Measurements from ENCODE around the gene BCAS4.
"Not testable (repeated sequence)": the region's sequence is repeated elsewhere in the genome, so short reads cannot be mapped to it uniquely, and the experiment has no call there.

Gene BCAS4

GRCh38 chr20:50772420-50773185, 22.3 kb upstream of the BCAS4 start:
- no peak for DNase-seq
- H3K27me3 ChIP-seq (ENCODE audit: insufficient read depth, low read depth, severe bottlenecking) = no peaks in the 10 kb centered on the region

GRCh38 chr20:50774515-50774914, 20.3 kb upstream of the BCAS4 start:
- no peak for DNase-seq
- Histone ChIP-seq H3K27ac (no peak overlapping the region), H3K27me3 (ENCODE audit: insufficient read depth, low read depth, severe bottlenecking) (no peaks in the 10 kb centered on the region), H3K36me3 (no peaks in the 10 kb centered on the region), H3K4me3 (ENCODE audit: low read depth, low read length) (no peak overlapping the region), H3K9me3 (ENCODE audit: severe bottlenecking) (no peaks in the 10 kb centered on the region)
- TF ChIP-seq CTCF (IDR thresholded peaks at IDR 0.05; ENCODE audit: low read depth, low read length) = no peak

More at GRCh38 chr20:50772420-50773185, 22.3 kb upstream of the BCAS4 start:
- no peaks in the 10 kb centered on the region for H3K9me3 ChIP-seq (ENCODE audit: severe bottlenecking)
- H3K36me3 ChIP-seq = no peaks in the 10 kb centered on the region
- no peak overlapping the region for H3K27ac ChIP-seq
- no peak for TF ChIP-seq CTCF (IDR thresholded peaks at IDR 0.05; ENCODE audit: low read depth, low read length)
- H3K4me3 ChIP-seq (ENCODE audit: low read depth, low read length) = no peak overlapping the region

GRCh38 chr20:50776122-50776817, 18.6 kb upstream of the BCAS4 start:
- no peak overlapping the region for H3K27ac ChIP-seq
- no peak for DNase-seq
- H3K4me3 ChIP-seq (ENCODE audit: low read depth, low read length) = no peak overlapping the region
- TF ChIP-seq CTCF (IDR thresholded peaks at IDR 0.05; ENCODE audit: low read depth, low read length) = no peak
- no peaks in the 10 kb centered on the region for H3K27me3 ChIP-seq (ENCODE audit: insufficient read depth, low read depth, severe bottlenecking)
- H3K36me3 ChIP-seq = no peaks in the 10 kb centered on the region
- H3K9me3 ChIP-seq (ENCODE audit: severe bottlenecking) = no peaks in the 10 kb centered on the region

- H3K9me3 ChIP-seq (ENCODE audit: severe bottlenecking) = no peaks in the 10 kb centered on the region
- H3K36me3 ChIP-seq = no peaks in the 10 kb centered on the region
- no peak overlapping the region for H3K4me3 ChIP-seq (ENCODE audit: low read depth, low read length)
- no peak overlapping the region for H3K27ac ChIP-seq
- no peaks in the 10 kb centered on the region for H3K27me3 ChIP-seq (ENCODE audit: insufficient read depth, low read depth, severe bottlenecking)
- no peak for DNase-seq
- no peak for TF ChIP-seq CTCF (IDR thresholded peaks at IDR 0.05; ENCODE audit: low read depth, low read length)
Observed at GRCh38 chr20:50777373-50777772, 17.5 kb upstream of the BCAS4 start.

- H3K27me3 ChIP-seq (ENCODE audit: insufficient read depth, low read depth, severe bottlenecking); H3K4me3 ChIP-seq (ENCODE audit: low read depth, low read length); H3K36me3 ChIP-seq; DNase-seq; H3K27ac ChIP-seq; H3K9me3 ChIP-seq (ENCODE audit: severe bottlenecking): not testable (repeated sequence)
Observed at GRCh38 chr20:50778994-50779393, 15.9 kb upstream of the BCAS4 start.

- H3K27ac ChIP-seq = no peak overlapping the region
Observed at GRCh38 chr20:50783390-50783789, 11.5 kb upstream of the BCAS4 start.

More at GRCh38 chr20:50783390-50783789, 11.5 kb upstream of the BCAS4 start:
- H3K4me3 ChIP-seq (ENCODE audit: low read depth, low read length) = no peak overlapping the region
- no peaks in the 10 kb centered on the region for H3K27me3 ChIP-seq (ENCODE audit: insufficient read depth, low read depth, severe bottlenecking)
- no peak for DNase-seq
- no peaks in the 10 kb centered on the region for H3K9me3 ChIP-seq (ENCODE audit: severe bottlenecking)
- TF ChIP-seq CTCF (IDR thresholded peaks at IDR 0.05; ENCODE audit: low read depth, low read length) = no peak
- H3K36me3 ChIP-seq = no peaks in the 10 kb centered on the region

Data from WERI-Rb-1 (cell line).